Measurements from ENCODE around the gene ODF4.
A peak's percentile ranks its signal among the peaks of the same experiment; 100 is the strongest.
"Not testable (repeated sequence)": the region's sequence is repeated elsewhere in the genome, so short reads cannot be mapped to it uniquely, and the experiment has no call there.

The ODF4 gene

GRCh38 chr17:8376271-8377067 lies 36.8 kb downstream of the ODF4 start, which contains the start of gene KRABD2:
TSS of gene KRABD2 (minus strand) at chr17:8376704.
- peaks cover 19% of the 10 kb centered on the region for H3K79me2 ChIP-seq (ENCODE audit: low read length)
- peak within 1 kb of the TSS; percentile 47 for H3K27ac ChIP-seq (ENCODE audit: low read length)
- peak within 1 kb of the TSS; percentile 76 for H3K4me2 ChIP-seq (ENCODE audit: low read length)
- peak within 1 kb of the TSS; percentile 52 for H3K9ac ChIP-seq (ENCODE audit: low read length)
- H3K27me3 ChIP-seq (ENCODE audit: low read depth, low read length): no peaks in the 10 kb centered on the region
- peaks cover 42% of the 10 kb centered on the region for H3K36me3 ChIP-seq (replicated peaks; ENCODE audit: low read depth, low read length)
- no peaks in the 10 kb centered on the region for H3K9me3 ChIP-seq (ENCODE audit: insufficient read depth, low read length)
- H3K4me3 ChIP-seq (ENCODE audit: low read length): peak within 1 kb of the TSS; percentile 71
- peaks cover 31% of the 10 kb centered on the region for H3K4me1 ChIP-seq (ENCODE audit: low read length)
- peaks cover 26% of the 10 kb centered on the region for H4K20me1 ChIP-seq (ENCODE audit: insufficient read depth, low read length)
- no peak within 1 kb of the TSS; the same call in 1 of the 2 replicates for H2AFZ ChIP-seq (ENCODE audit: low read depth, low read length)
- TF ChIP-seq CTCF (IDR thresholded peaks at IDR 0.05; ENCODE audit: low read depth, low read length) (no peak), EZH2phosphoT487 (IDR thresholded peaks at IDR 0.05; ENCODE audit: low read depth) (no peak)

GRCh38 chr17:8377422-8377821 lies 37.8 kb downstream of the ODF4 start:
- H3K27ac ChIP-seq (ENCODE audit: low read length): no peak overlapping the region; the same call in 1 of the 2 replicates
- H3K9ac ChIP-seq (ENCODE audit: low read length): no peak overlapping the region
- H4K20me1 ChIP-seq (ENCODE audit: insufficient read depth, low read length): peaks cover 26% of the 10 kb centered on the region
- no peaks in the 10 kb centered on the region for H3K27me3 ChIP-seq (ENCODE audit: low read depth, low read length)
- TF ChIP-seq EZH2phosphoT487 (IDR thresholded peaks at IDR 0.05; ENCODE audit: low read depth) (no peak), CTCF (IDR thresholded peaks at IDR 0.05; ENCODE audit: low read depth, low read length) (no peak)
- peaks cover 29% of the 10 kb centered on the region for H3K79me2 ChIP-seq (ENCODE audit: low read length)
- no peak overlapping the region for H3K4me3 ChIP-seq (ENCODE audit: low read length)
- peaks cover 49% of the 10 kb centered on the region for H3K36me3 ChIP-seq (replicated peaks; ENCODE audit: low read depth, low read length)
- no peaks in the 10 kb centered on the region for H3K9me3 ChIP-seq (ENCODE audit: insufficient read depth, low read length)
- H3K4me1 ChIP-seq (ENCODE audit: low read length): peaks cover 36% of the 10 kb centered on the region
- no peak overlapping the region for H2AFZ ChIP-seq (ENCODE audit: low read depth, low read length)
- peak overlapping the region; percentile 76; the same call in 1 of the 2 replicates for H3K4me2 ChIP-seq (ENCODE audit: low read length)

GRCh38 chr17:8378117-8378516 lies 38.5 kb downstream of the ODF4 start:
- H2AFZ ChIP-seq (ENCODE audit: low read depth, low read length); H3K27me3 ChIP-seq (ENCODE audit: low read depth, low read length); H3K9me3 ChIP-seq (ENCODE audit: insufficient read depth, low read length); H3K9ac ChIP-seq (ENCODE audit: low read length); H3K4me2 ChIP-seq (ENCODE audit: low read length); H3K4me3 ChIP-seq (ENCODE audit: low read length); H3K27ac ChIP-seq (ENCODE audit: low read length): not testable (repeated sequence)
- H3K4me1 ChIP-seq (ENCODE audit: low read length): peaks cover 36% of the 10 kb centered on the region
- peaks cover 35% of the 10 kb centered on the region for H3K79me2 ChIP-seq (ENCODE audit: low read length)
- H4K20me1 ChIP-seq (ENCODE audit: insufficient read depth, low read length): peaks cover 26% of the 10 kb centered on the region
- H3K36me3 ChIP-seq (replicated peaks; ENCODE audit: low read depth, low read length): peaks cover 51% of the 10 kb centered on the region

GRCh38 chr17:8380049-8380448 lies 40.4 kb downstream of the ODF4 start:
- Histone ChIP-seq H3K9ac (ENCODE audit: low read length) (no peak overlapping the region), H3K36me3 (replicated peaks; ENCODE audit: low read depth, low read length) (peaks cover 51% of the 10 kb centered on the region), H3K4me2 (ENCODE audit: low read length) (no peak overlapping the region), H3K9me3 (ENCODE audit: insufficient read depth, low read length) (no peaks in the 10 kb centered on the region), H4K20me1 (ENCODE audit: insufficient read depth, low read length) (peaks cover 26% of the 10 kb centered on the region), H3K27ac (ENCODE audit: low read length) (no peak overlapping the region), H3K4me3 (ENCODE audit: low read length) (no peak overlapping the region), H3K4me1 (ENCODE audit: low read length) (peaks cover 41% of the 10 kb centered on the region), H3K27me3 (ENCODE audit: low read depth, low read length) (no peaks in the 10 kb centered on the region), H2AFZ (ENCODE audit: low read depth, low read length) (no peak overlapping the region), H3K79me2 (ENCODE audit: low read length) (peaks cover 47% of the 10 kb centered on the region)
- TF ChIP-seq EZH2phosphoT487 (IDR thresholded peaks at IDR 0.05; ENCODE audit: low read depth) (no peak), CTCF (IDR thresholded peaks at IDR 0.05; ENCODE audit: low read depth, low read length) (no peak)
